GM06990 (cell line): ENCODE data around the gene NF1.

ENCODE experiments used
- DNase-seq: peaks from one replicate; pipeline ENCODE4 v3.0.0-alpha.2; 2011; ENCODE audit not compliant: insufficient read length; ENCODE audit errors: extremely low read depth
- H3K27me3 ChIP-seq: replicated peaks from 2 replicates; pipeline ENCODE4 v1.6.0; 2011; ENCODE audit warnings: low read length; ENCODE audit not compliant: control insufficient read depth, insufficient read depth
- H3K36me3 ChIP-seq: 2 replicates; pipeline ENCODE4 v1.5.1; 2011; ENCODE audit warnings: low read length; ENCODE audit not compliant: control insufficient read depth, insufficient read depth
- H3K4me3 ChIP-seq: replicated peaks from 2 replicates; pipeline ENCODE4 v1.5.1; 2011; ENCODE audit warnings: low read depth, mild to moderate bottlenecking, control low read depth, low read length
- TF ChIP-seq, protein P1 (sequence below): IDR thresholded peaks from 2 replicates; pipeline ENCODE4 v1.5.1; 2011; ENCODE audit warnings: low read length, control low read depth, mild to moderate bottlenecking, inconsistent platforms; ENCODE audit not compliant: insufficient read depth, poor library complexity, severe bottlenecking

Gene NF1

GRCh38 chr17:31289790-31290189 lies 195.0 kb downstream of the NF1 start:
- TF ChIP-seq, protein P1, sequence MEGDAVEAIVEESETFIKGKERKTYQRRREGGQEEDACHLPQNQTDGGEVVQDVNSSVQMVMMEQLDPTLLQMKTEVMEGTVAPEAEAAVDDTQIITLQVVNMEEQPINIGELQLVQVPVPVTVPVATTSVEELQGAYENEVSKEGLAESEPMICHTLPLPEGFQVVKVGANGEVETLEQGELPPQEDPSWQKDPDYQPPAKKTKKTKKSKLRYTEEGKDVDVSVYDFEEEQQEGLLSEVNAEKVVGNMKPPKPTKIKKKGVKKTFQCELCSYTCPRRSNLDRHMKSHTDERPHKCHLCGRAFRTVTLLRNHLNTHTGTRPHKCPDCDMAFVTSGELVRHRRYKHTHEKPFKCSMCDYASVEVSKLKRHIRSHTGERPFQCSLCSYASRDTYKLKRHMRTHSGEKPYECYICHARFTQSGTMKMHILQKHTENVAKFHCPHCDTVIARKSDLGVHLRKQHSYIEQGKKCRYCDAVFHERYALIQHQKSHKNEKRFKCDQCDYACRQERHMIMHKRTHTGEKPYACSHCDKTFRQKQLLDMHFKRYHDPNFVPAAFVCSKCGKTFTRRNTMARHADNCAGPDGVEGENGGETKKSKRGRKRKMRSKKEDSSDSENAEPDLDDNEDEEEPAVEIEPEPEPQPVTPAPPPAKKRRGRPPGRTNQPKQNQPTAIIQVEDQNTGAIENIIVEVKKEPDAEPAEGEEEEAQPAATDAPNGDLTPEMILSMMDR, result no peak
- no peak for DNase-seq
- Histone ChIP-seq H3K27me3 (no peaks in the 10 kb centered on the region), H3K4me3 (no peak overlapping the region), H3K36me3 (no peaks in the 10 kb centered on the region; the same call in none of the 2 replicates)

DNA sequence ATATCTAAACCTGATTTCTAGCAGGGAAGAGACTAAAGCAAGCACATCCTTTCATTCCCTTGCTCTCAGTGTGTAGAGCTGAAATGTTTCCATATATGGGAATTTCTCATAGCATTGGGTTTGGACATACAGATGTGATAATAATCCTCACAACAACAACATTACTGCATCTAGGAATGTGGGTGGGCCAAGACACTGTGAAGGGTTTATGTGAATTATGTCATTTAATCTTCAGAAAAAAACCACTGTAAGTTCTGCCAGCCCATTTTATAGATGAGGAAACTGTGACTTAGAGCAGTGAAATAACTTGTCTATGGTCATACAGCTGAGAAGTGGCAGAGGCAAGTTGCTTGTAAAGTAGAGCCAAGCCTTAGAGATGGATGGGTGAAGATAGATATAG lies 197.0 kb downstream of the NF1 start:
- DNase-seq, result no peak
- TF ChIP-seq, protein P1, result no peak
- H3K27me3 ChIP-seq, result no peaks in the 10 kb centered on the region
- H3K36me3 ChIP-seq, result no peaks in the 10 kb centered on the region; the same call in none of the 2 replicates
- H3K4me3 ChIP-seq, result no peak overlapping the region

GRCh38 chr17:31293581-31293980 lies 198.8 kb downstream of the NF1 start:
- no peaks in the 10 kb centered on the region for H3K27me3 ChIP-seq
- TF ChIP-seq, protein P1, result no peak
- H3K4me3 ChIP-seq, result no peak overlapping the region
- no peaks in the 10 kb centered on the region for H3K36me3 ChIP-seq
- DNase-seq, result no peak

DNA sequence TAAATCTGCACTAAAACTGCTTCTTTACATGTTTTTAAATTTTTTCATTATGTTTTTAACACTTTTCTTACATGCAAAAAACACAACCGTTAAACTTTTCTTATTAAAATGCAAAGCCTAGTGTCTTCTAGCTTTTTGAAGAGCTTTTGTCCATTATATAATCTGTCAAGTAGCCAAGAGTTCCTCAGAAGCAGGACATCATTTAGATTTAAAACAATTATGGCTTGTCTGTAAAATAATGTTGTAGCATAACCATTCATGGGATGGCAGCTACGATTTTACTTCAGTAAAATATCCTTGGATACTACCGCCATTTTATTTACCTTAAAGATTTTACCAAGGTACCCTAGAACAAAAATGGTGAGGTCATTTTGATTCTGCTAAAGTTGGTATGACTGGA lies 199.5 kb downstream of the NF1 start:
- no peaks in the 10 kb centered on the region for H3K36me3 ChIP-seq
- DNase-seq, result no peak
- H3K4me3 ChIP-seq, result no peak overlapping the region
- no peaks in the 10 kb centered on the region for H3K27me3 ChIP-seq
- TF ChIP-seq, protein P1, result no peak

- DNase-seq, result no peak
- no peaks in the 10 kb centered on the region for H3K27me3 ChIP-seq
- no peaks in the 10 kb centered on the region for H3K36me3 ChIP-seq
- H3K4me3 ChIP-seq, result no peak overlapping the region
- TF ChIP-seq, protein P1, result no peak
Observed at GRCh38 chr17:31294820-31295488, 200.2 kb downstream of the NF1 start.

DNA sequence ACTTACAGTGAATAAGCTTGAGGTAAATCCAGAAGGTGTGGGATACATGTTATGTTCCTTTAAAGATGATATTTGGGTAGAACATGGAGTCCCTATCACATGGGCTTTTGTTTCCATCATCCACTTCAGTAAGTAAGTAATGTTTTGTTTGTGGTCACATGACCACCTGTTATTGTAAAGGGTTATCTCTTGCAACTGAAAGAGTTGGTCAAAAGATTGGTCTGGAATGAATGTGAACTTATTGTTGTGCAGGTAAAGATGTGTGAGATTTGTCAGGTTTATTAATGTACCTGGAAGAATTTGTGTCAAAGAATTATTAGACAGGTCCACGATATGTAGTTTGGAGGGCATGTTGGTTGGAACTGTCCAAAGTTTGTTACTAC lies 200.7 kb downstream of the NF1 start:
- Histone ChIP-seq H3K27me3 (no peaks in the 10 kb centered on the region), H3K4me3 (no peak overlapping the region), H3K36me3 (no peaks in the 10 kb centered on the region)
- TF ChIP-seq, protein P1, result no peak
- DNase-seq, result no peak
